Spleen (tissue), 7 donors: ENCODE measurements around the gene ADAM8.

Source experiments
- CTCF ChIP-seq, 11 experiments: fragments of 200-600 bp in 7 of 11; fragments of 450-650 bp in 4 of 11; sonication (generic) in 4 of 11; IDR thresholded peaks in 8 of 11; conservative IDR thresholded peaks in 3 of 11; 1 replicate in 7 of 11; 2 replicates in 4 of 11; pipeline versions ENCODE4 v1.4.0 to v1.8.0; 2016 to 2021; ENCODE audit warnings: antibody characterized with exemption in 11 of 11, inconsistent platforms in 4 of 11, mild to moderate bottlenecking in 1 of 11
- POLR2A ChIP-seq, 3 donors: fragments of 450-650 bp; IDR thresholded peaks; one replicate each; pipeline ENCODE4 v1.5.1; 2017; ENCODE audit warnings: antibody characterized with exemption in 3 of 3, mild to moderate bottlenecking in 1 of 3
- POLR2AphosphoS5 ChIP-seq, 3 donors: sonication (generic); formaldehyde crosslinking; IDR thresholded peaks; one replicate each; pipeline ENCODE4 v1.5.1; 2017; ENCODE audit warnings: antibody characterized with exemption in 3 of 3
- donor health status: DM: no; HTN: no; CAD: no; lungs with moderate emphysema.
- donor health status: DM: no; HTN: no; CAD: no.
- donor health status: DM: no; HTN: no; CAD: no.

GRCh38 chr10:133311570-133311969, 34.9 kb upstream of the ADAM8 start:
- TF ChIP-seq CTCF (IDR thresholded peaks at IDR 0.05 in 8 of 11, conservative IDR thresholded peaks at IDR 0.05 in 3 of 11) (no peak), POLR2A (IDR thresholded peaks at IDR 0.05) (no peak), POLR2AphosphoS5 (IDR thresholded peaks at IDR 0.05) (no peak)
